Stomach (tissue), 9 donors: ENCODE results near the gene SLC25A53. TPM values are rescaled to one million over a fixed set of nuclear protein-coding genes. Genes with fewer than 3 reads are reported as not detected.

Source experiments
- DNase-seq, 2 donors: peaks; one replicate each; pipeline versions ENCODE4 v3.0.0 to v3.0.0-alpha.2; 2013 to 2019
- H3K27ac ChIP-seq, 5 donors: fragments of 200-600 bp in 4 of 5; sonication (generic) in 4 of 5; one replicate each; pipeline ENCODE4 v1.5.1; 2013 to 2019; ENCODE audit warnings: mild to moderate bottlenecking in 1 of 5, moderate library complexity in 1 of 5
- H3K27me3 ChIP-seq, 3 donors: fragments of 200-600 bp; sonication (generic); one replicate each; pipeline ENCODE4 v1.5.1; 2017 to 2019; ENCODE audit warnings: mixed run types in 1 of 3
- H3K36me3 ChIP-seq, 4 donors: fragments of 200-600 bp; sonication (generic); 1 replicate in 3 of 4; 2 replicates in 1 of 4; pipeline ENCODE4 v1.5.1; 2016 to 2019
- H3K4me1 ChIP-seq, 4 donors: fragments of 200-600 bp; sonication (generic); one replicate each; pipeline ENCODE4 v1.5.1; 2016 to 2019
- H3K4me3 ChIP-seq, 4 donors: fragments of 200-600 bp; sonication (generic) in 3 of 4; one replicate each; pipeline ENCODE4 v1.5.1; 2016 to 2019; ENCODE audit warnings: mild to moderate bottlenecking in 1 of 4
- H3K9me3 ChIP-seq, 4 donors: fragments of 200-600 bp; sonication (generic); one replicate each; pipeline ENCODE4 v1.5.1; 2016 to 2019
- CTCF ChIP-seq, 7 experiments: fragments of 450-650 bp in 4 of 7; fragments of 200-600 bp in 3 of 7; sonication (generic) in 3 of 7; IDR thresholded peaks; one replicate each; pipeline ENCODE4 v1.5.1; 2016 to 2019; ENCODE audit warnings: antibody characterized with exemption in 7 of 7, control low read depth in 2 of 7, mild to moderate bottlenecking in 1 of 7
- EP300 ChIP-seq: sonication (generic); formaldehyde crosslinking; IDR thresholded peaks from one replicate; pipeline ENCODE4 v1.6.1; 2017; ENCODE audit warnings: antibody characterized with exemption
- POLR2A ChIP-seq, 4 donors: fragments of 450-650 bp; IDR thresholded peaks; one replicate each; pipeline ENCODE4 v1.6.1; 2016; ENCODE audit warnings: antibody characterized with exemption in 4 of 4, control low read depth in 2 of 4, mild to moderate bottlenecking in 1 of 4, moderate library complexity in 1 of 4
- POLR2AphosphoS5 ChIP-seq, 3 donors: sonication (generic); formaldehyde crosslinking; IDR thresholded peaks; one replicate each; pipeline ENCODE4 v1.6.1; 2016; ENCODE audit warnings: antibody characterized with exemption in 3 of 3
- WGBS, 5 donors: extraction: QIAGEN DNeasy Blood & Tissue Kit in 3 of 5; methylation state at CpG; one replicate each; pipeline versions ENCODE4 v1.1.5 to v1.1.7; 2013 to 2018; 5-methylcytosine and 5-hydroxymethylcytosine counted together
- intact Hi-C: fragments of 100-400 bp; cut with DNase I; formaldehyde crosslinking; loops from one replicate; pipeline ENCODE4 v1.15.1; 2023; ENCODE audit warnings: low total_unique reads
- polyA plus RNA-seq, 3 donors: library from polyadenylated mRNA; stranded (reverse); fragments of 200-250 nt; gene quantifications; one replicate each; pipeline ENCODE4 v1.2.3, GENCODE V29; 2013
- total RNA-seq, 5 donors: library from RNA; depleted of rRNA; stranded (reverse); fragments of >200 nt; gene quantifications; one replicate each; pipeline versions ENCODE4 v1.1.0 to v1.2.3, GENCODE V29; 2014 to 2016
- donor health status: healthy with polysubstance abuse.
- donor health status: Bipolar disorder and iron deficiency.
- donor health status: healthy.

SLC25A53 gene
- total and polyA plus RNA-seq, 8 donors: 2.9 to 118 (median 6.4) TPM

DNA sequence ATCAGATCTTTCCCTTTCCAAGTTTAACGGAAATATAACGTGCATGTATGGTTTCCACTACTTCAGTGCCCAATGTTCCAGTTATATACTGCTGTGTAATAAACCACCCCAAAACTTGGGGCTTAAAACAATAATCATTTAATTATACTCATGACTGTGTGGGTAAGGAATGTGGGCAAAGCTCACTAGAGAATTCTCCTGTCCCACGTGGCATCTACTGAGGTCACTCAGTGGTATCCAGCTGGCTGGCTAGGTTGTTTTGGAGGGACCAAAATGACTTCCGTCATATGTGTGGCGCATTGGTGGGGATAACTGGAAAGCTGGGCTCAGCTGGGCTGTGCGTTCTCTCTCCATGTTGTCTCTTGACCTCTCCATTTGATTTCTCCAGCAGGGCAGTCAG lies 26.0 kb downstream of the SLC25A53 start:
- H3K4me1 ChIP-seq: peaks cover 0 to 4% (median 1%) of the 10 kb centered on the region in 4 donors
- intact Hi-C loops: no loop called here
- H3K27me3 ChIP-seq: peaks cover 0 to 3% (median 0%) of the 10 kb centered on the region in 3 donors
- H3K36me3 ChIP-seq: peaks cover 0 to 19% (median 17%) of the 10 kb centered on the region in 4 donors
- TF ChIP-seq EP300 (no peak), POLR2AphosphoS5 (IDR thresholded peaks at IDR 0.05) (no peak), POLR2A (IDR thresholded peaks at IDR 0.05) (no peak), CTCF (IDR thresholded peaks at IDR 0.05) (no peak)
- 75 to 95% (median 89%) methylated on average over 6 of the region's 6 CpGs for WGBS, 5 donors
- no peak overlapping the region for H3K4me3 ChIP-seq
- DNase-seq: no peak
- H3K9me3 ChIP-seq: no peaks in the 10 kb centered on the region
- no peak overlapping the region for H3K27ac ChIP-seq

DNA sequence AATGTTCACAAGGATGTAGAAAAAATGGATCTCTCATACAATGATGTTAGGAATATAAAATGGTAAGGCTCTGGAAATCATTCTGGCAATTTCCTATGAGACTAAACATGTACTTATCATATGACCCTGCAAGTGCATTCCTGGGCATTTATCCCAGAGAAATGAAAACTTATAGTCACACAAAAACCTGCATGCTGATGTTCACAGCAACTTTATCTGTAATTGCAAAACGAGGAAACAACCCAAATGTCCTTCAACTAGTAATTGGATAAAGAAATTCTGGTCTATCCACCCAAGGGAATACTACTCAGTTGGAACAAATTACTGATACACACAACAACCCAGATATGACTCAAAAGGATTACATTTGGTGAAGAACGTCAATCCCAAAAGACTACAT lies 30.0 kb downstream of the SLC25A53 start:
- no peak for DNase-seq
- WGBS, 5 donors: 42 to 93% (median 75%) methylated on average over 2 of the region's 2 CpGs
- Histone ChIP-seq H3K4me3 (no peak overlapping the region), H3K9me3 (no peaks in the 10 kb centered on the region), H3K4me1 (no peaks in the 10 kb centered on the region), H3K36me3 (peaks cover 0 to 21% (median 18%) of the 10 kb centered on the region in 4 donors), H3K27me3 (no peaks in the 10 kb centered on the region), H3K27ac (no peak overlapping the region)
- intact Hi-C loops: no loop called here
- TF ChIP-seq POLR2AphosphoS5 (IDR thresholded peaks at IDR 0.05) (no peak), EP300 (no peak), CTCF (IDR thresholded peaks at IDR 0.05) (no peak), POLR2A (IDR thresholded peaks at IDR 0.05) (no peak)

- intact Hi-C loops: no loop called here
- no peaks in the 10 kb centered on the region for H3K9me3 ChIP-seq
These were observed 34.0 kb downstream of the SLC25A53 start for GRCh38 chrX:104122829-104123228.

GRCh38 chrX:104118765-104119164 lies 38.0 kb downstream of the SLC25A53 start:
- no peak for DNase-seq
- no peak overlapping the region for H3K4me3 ChIP-seq
- peaks cover 0 to 14% (median 0%) of the 10 kb centered on the region in 3 donors for H3K27me3 ChIP-seq
- intact Hi-C loops: no loop called here
- no peak for TF ChIP-seq EP300
- TF ChIP-seq POLR2A (IDR thresholded peaks at IDR 0.05): no peak
- TF ChIP-seq POLR2AphosphoS5 (IDR thresholded peaks at IDR 0.05): no peak
- TF ChIP-seq CTCF (IDR thresholded peaks at IDR 0.05): no peak
- H3K27ac ChIP-seq: no peak overlapping the region
- WGBS, 5 donors: 64 to 100% (median 82%) methylated on average over 1 of the region's 1 CpG
- no peaks in the 10 kb centered on the region for H3K9me3 ChIP-seq
- peaks cover 0 to 3% (median 0%) of the 10 kb centered on the region in 4 donors for H3K36me3 ChIP-seq
- H3K4me1 ChIP-seq: no peaks in the 10 kb centered on the region

More at GRCh38 chrX:104122829-104123228, 34.0 kb downstream of the SLC25A53 start:
- Histone ChIP-seq H3K4me1 (no peaks in the 10 kb centered on the region), H3K36me3 (peaks cover 0 to 7% (median 5%) of the 10 kb centered on the region in 4 donors), H3K27me3 (no peaks in the 10 kb centered on the region), H3K27ac (no peak overlapping the region), H3K4me3 (no peak overlapping the region)
- DNase-seq: no peak
- TF ChIP-seq POLR2A (IDR thresholded peaks at IDR 0.05) (no peak), POLR2AphosphoS5 (IDR thresholded peaks at IDR 0.05) (no peak), EP300 (no peak), CTCF (IDR thresholded peaks at IDR 0.05) (no peak)
- 59 to 78% (median 74%) methylated on average over 5 of the region's 5 CpGs for WGBS, 5 donors
